Hematopoietic multipotent progenitor cell treated with erythropoietin and hydrocortisone succinate and interleukin-3 and kit ligand, for 4 days (in vitro differentiated cells): ENCODE data around the gene MVK.

Experiments
- DNase-seq: peaks from one replicate; pipeline ENCODE4 v3.0.0-alpha.2; 2015

The MVK gene

GRCh38 chr12:109639151-109639872, 65.7 kb downstream of the MVK start:
- no peak for DNase-seq

DNA sequence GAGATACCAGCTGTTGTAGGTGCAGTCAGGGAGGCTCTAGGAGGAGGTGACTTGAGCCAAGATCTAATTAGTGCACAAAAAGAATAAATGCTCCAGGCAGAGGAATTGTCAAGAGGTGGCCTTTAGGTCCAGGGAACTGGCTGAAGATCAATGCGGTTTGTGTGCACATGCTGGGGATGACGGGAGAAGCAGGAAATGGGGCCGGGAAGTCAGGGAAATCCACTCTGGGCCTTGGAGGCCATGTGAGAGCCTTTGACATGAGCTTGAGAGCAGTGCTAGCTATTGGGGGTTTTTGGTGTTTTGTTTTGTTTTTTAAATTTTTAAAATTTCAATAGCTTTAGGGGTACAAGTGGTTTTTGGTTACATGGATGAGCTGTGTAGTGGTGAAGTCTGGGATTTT, 67.4 kb downstream of the MVK start:
- no peak for DNase-seq

DNA sequence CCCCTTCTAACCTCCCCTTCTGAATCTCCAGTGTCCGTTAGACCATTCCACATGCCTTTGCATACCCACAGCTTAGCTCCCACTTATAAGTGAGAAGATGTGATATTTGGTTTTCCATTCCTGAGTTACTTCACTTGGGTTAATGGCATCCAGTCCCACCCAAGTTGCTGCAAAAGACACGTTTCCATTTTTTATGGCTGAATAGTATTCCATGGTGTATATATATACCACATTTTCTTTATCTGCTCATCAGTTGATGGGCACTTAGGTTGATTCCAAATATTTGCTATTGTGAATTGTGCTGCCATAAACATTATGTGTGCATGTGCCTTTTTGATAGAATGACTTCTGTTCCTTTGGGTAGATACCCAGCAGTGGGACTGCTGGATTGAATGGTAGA, 67.8 kb downstream of the MVK start:
- DNase-seq, result no peak

GRCh38 chr12:109642506-109643132, 69.0 kb downstream of the MVK start:
- DNase-seq, result no peak

DNA sequence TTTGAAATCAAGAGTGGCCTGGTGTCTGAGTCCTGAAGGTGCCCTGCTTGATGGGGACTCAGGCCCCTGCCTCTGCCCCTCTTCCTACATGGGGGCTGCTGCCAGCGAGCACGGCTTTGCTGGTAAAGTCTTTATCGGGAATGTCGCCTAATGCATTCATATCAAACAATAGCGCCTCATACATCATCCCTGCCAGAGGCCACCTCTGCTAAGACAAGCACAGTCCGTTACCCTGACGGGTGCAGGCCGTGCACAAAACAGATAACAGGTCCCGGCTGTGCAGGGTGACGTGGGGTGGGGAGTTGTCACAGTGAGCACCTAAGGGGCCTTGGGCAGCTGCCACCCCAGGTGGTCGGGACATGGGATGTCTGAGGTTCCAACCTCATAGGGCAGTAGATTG, 71.6 kb downstream of the MVK start:
- DNase-seq, result no peak

DNA sequence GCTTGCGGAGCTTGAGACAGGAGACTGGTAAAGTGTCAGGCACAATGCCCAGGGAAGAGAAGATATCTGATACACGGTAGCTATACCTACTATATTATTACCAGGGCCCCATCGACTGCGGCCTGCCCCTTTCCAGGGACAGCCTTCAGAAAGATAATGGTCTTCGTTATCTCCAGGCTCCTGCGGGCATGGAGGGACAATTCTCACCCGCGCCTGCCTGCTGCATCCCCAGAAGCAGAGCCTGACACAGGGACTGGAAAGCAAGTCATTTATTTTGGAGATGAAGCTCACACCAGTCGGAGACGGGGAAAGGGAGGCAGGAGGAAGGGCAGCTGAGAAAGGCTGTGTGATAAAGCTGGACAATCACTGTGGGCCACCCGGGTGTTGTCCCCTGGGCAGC, 72.1 kb downstream of the MVK start:
- no peak for DNase-seq
